Measurements from ENCODE around the gene TTLL8. TPM values are rescaled to one million over a fixed set of nuclear protein-coding genes. Genes with fewer than 3 reads are reported as not detected.

The TTLL8 gene
- total RNA-seq, 1 experiment from 2014 or later, result not detected

GRCh38 chr22:50053861-50054260, 4.2 kb downstream of the TTLL8 start:
- Histone ChIP-seq H3K4ac (ENCODE audit: low read depth, low read length) (no peak overlapping the region), H2BK20ac (ENCODE audit: low read depth, low read length, poor library complexity, severe bottlenecking) (no peak overlapping the region), H4K5ac (ENCODE audit: insufficient read length, low read depth, low read length) (no peak overlapping the region), H3T11ph (ENCODE audit: low read length) (no peak overlapping the region), H2BK15ac (ENCODE audit: low read depth, low read length) (no peak overlapping the region), H4K20me1 (ENCODE audit: control insufficient read depth, insufficient read depth, insufficient read length) (no peaks in the 10 kb centered on the region), H2BK12ac (ENCODE audit: insufficient read length, low read depth, low read length) (no peak overlapping the region), H3K27ac (ENCODE audit: insufficient read length, low read depth, low read length) (no peak overlapping the region), H3K4me1 (ENCODE audit: insufficient read depth, low read length) (no peaks in the 10 kb centered on the region), H2BK120ac (ENCODE audit: low read depth, low read length, poor library complexity, severe bottlenecking) (no peak overlapping the region), H3K9me3 (ENCODE audit: control insufficient read depth, low read depth, low read length) (no peaks in the 10 kb centered on the region), H4K8ac (replicated peaks; ENCODE audit: insufficient read length, low read depth, low read length) (no peak overlapping the region), H2BK5ac (ENCODE audit: insufficient read length, low read length) (no peak overlapping the region), H3K56ac (ENCODE audit: insufficient read length, low read depth, low read length) (no peak overlapping the region), H2AFZ (ENCODE audit: low read length) (no peak overlapping the region), H3K23ac (ENCODE audit: insufficient read length, low read depth, low read length) (no peak overlapping the region), H3K27me3 (ENCODE audit: insufficient read depth, low read length) (no peaks in the 10 kb centered on the region; the same call in 1 of the 2 replicates), H3K18ac (ENCODE audit: insufficient read length, low read depth, low read length) (no peak overlapping the region), H3K79me1 (ENCODE audit: insufficient read depth, low read depth, low read length, poor library complexity, severe bottlenecking) (no peaks in the 10 kb centered on the region), H3K14ac (ENCODE audit: insufficient read depth, low read length) (no peak overlapping the region), H3K79me2 (ENCODE audit: insufficient read depth, low read length) (no peaks in the 10 kb centered on the region), H4K91ac (ENCODE audit: insufficient read length, low read depth, low read length) (no peak overlapping the region), H3K23me2 (ENCODE audit: insufficient read length, low read depth, low read length, poor library complexity, severe bottlenecking) (peaks cover 3% of the 10 kb centered on the region), H2AK5ac (ENCODE audit: insufficient read length, low read length) (no peak overlapping the region), H3K9ac (ENCODE audit: extremely low read depth, insufficient read length, low read length) (no peak overlapping the region), H3K4me2 (ENCODE audit: insufficient read depth, insufficient read length, low read length) (no peak overlapping the region)
- H3K27ac Mint-ChIP-seq, result peak overlapping the region in 1 of 3 experiments; percentile 36; a peak in 1 of 7 replicates
- H3K4me3 Mint-ChIP-seq, result no peak overlapping the region
- TF ChIP-seq CTCF (conservative IDR thresholded peaks at IDR 0.05), result no peak
- no peaks in the 10 kb centered on the region; a peak in 1 of 4 replicates for H3K4me1 Mint-ChIP-seq
- no CpG with 5 or more reads among the region's 18 CpGs for WGBS (ENCODE audit: extremely low coverage, insufficient read length, low lambda C conversion rate)
- DNase-seq, result no peak
- no peaks in the 10 kb centered on the region; a peak in 1 of 7 replicates for H3K36me3 Mint-ChIP-seq (ENCODE audit: insufficient read depth in 1 of 3, low read depth in 3 of 3)
- H3K9me3 Mint-ChIP-seq, result peaks cover 5 to 9% of the 10 kb centered on the region in 2 experiments; a peak in 3 of 5 replicates
- H3K27me3 Mint-ChIP-seq (ENCODE audit: low read depth), result peaks cover 42% of the 10 kb centered on the region
